ENCODE measurements around the gene SDK1. TPM values are rescaled to one million over a fixed set of nuclear protein-coding genes. Genes with fewer than 3 reads are reported as not detected.

The SDK1 gene
- total and polyA plus RNA-seq, 2 experiments from 2014 or later, result 2.1 to 10.0 TPM

GRCh38 chr7:3267966-3268690 lies 32.9 kb upstream of the SDK1 start (continued):
- TF ChIP-seq CTCF (conservative IDR thresholded peaks at IDR 0.05; ENCODE audit: low read depth in 2 of 2) (no peak), EZH2 (IDR thresholded peaks at IDR 0.05; ENCODE audit: low read depth, unreplicated experiment) (no peak), CREB1 (CRISPR knock-in tag; IDR thresholded peaks at IDR 0.05; ENCODE audit: low read depth) (no peak), ZNF331 (CRISPR knock-in tag; IDR thresholded peaks at IDR 0.05; ENCODE audit: low read depth) (no peak)

- Histone ChIP-seq H3K4me1 (ENCODE audit: insufficient read depth) (no peaks in the 10 kb centered on the region), H3K36me3 (ENCODE audit: insufficient read depth) (no peaks in the 10 kb centered on the region), H3K4me3 (no peak overlapping the region), H3K27ac (ENCODE audit: low read depth) (no peak overlapping the region), H3K4me2 (no peak overlapping the region), H4K20me1 (replicated peaks; ENCODE audit: insufficient read depth) (no peaks in the 10 kb centered on the region), H2AFZ (no peak overlapping the region), H3K79me2 (replicated peaks; ENCODE audit: insufficient read depth) (no peaks in the 10 kb centered on the region), H3K27me3 (ENCODE audit: insufficient read depth) (no peaks in the 10 kb centered on the region), H3F3A (replicated peaks; ENCODE audit: low read depth) (no peaks in the 10 kb centered on the region), H3K9me2 (ENCODE audit: insufficient read depth) (peaks cover 4% of the 10 kb centered on the region; the same call in 1 of the 2 replicates)
- DNase-seq (ENCODE audit: low spot score), result no peak
- 0 out of 3 replicates have a peak, but pooled peaks cover 3% of the 10 kb centered on the region for H3K9me3 Mint-ChIP-seq
- ATAC-seq, result no peak
- no peaks in the 10 kb centered on the region for H3K36me3 Mint-ChIP-seq (ENCODE audit: low read depth)
- TF ChIP-seq STAT1 (IDR thresholded peaks at IDR 0.05; ENCODE audit: unreplicated experiment), result no peak
- no peak for TF ChIP-seq ZNF462 (CRISPR knock-in tag; IDR thresholded peaks at IDR 0.05)
- TF ChIP-seq ZNF331 (CRISPR knock-in tag; IDR thresholded peaks at IDR 0.05; ENCODE audit: low read depth), result no peak
- no peak for TF ChIP-seq EZH2 (IDR thresholded peaks at IDR 0.05; ENCODE audit: low read depth, unreplicated experiment)
- no peaks in the 10 kb centered on the region for H3K4me1 Mint-ChIP-seq
- no peak overlapping the region for H3K27ac Mint-ChIP-seq
- no peaks in the 10 kb centered on the region for H3K27me3 Mint-ChIP-seq (ENCODE audit: insufficient read depth, low read depth, poor library complexity)
- H3K4me3 Mint-ChIP-seq, result no peak overlapping the region
Measured at GRCh38 chr7:3270362-3270761, 30.7 kb upstream of the SDK1 start.

All from GM23338 (cell line).